ENCODE measurements around the gene TEX55.

GRCh38 chr3:119177321-119177720 is 31.4 kb downstream of the TEX55 start:
- no peak for TF ChIP-seq POLR2AphosphoS5 (IDR thresholded peaks at IDR 0.05)
- no peak for TF ChIP-seq CTCF (IDR thresholded peaks at IDR 0.05)
